Trophoblast cell (in vitro differentiated cells and primary cell): Measurements from ENCODE around the gene NPIPA8.
"Not testable (repeated sequence)": the region's sequence is repeated elsewhere in the genome, so short reads cannot be mapped to it uniquely, and the experiment has no call there.

ENCODE experiments used
- DNase-seq, 2 donors: peaks; one replicate each; pipeline ENCODE4 v3.0.0-alpha.2; 2016
- H2AFZ ChIP-seq: 2 replicates; pipeline ENCODE4 v1.6.1; 2013; ENCODE audit warnings: low read length, moderate library complexity, mild to moderate bottlenecking; ENCODE audit not compliant: insufficient read depth, poor library complexity
- H2AK5ac ChIP-seq: 2 replicates; pipeline ENCODE4 v1.6.1; 2013; ENCODE audit warnings: mild to moderate bottlenecking, low read length
- H2BK120ac ChIP-seq: 2 replicates; pipeline ENCODE4 v1.6.1; 2013; ENCODE audit warnings: low read length, mild to moderate bottlenecking, moderate library complexity; ENCODE audit not compliant: insufficient read depth, poor library complexity
- H2BK12ac ChIP-seq: 2 replicates; pipeline ENCODE4 v1.6.1; 2013; ENCODE audit warnings: mild to moderate bottlenecking, low read length, moderate library complexity
- H2BK5ac ChIP-seq: 2 replicates; pipeline ENCODE4 v1.6.1; 2013; ENCODE audit warnings: low read length, low read depth, moderate library complexity, mild to moderate bottlenecking; ENCODE audit not compliant: poor library complexity
- H3K14ac ChIP-seq: 2 replicates; pipeline ENCODE4 v1.6.1; 2013; ENCODE audit warnings: mild to moderate bottlenecking, low read length
- H3K18ac ChIP-seq: 2 replicates; pipeline ENCODE4 v1.6.1; 2013; ENCODE audit warnings: mild to moderate bottlenecking, low read length
- H3K23ac ChIP-seq: 2 replicates; pipeline ENCODE4 v1.6.1; 2013; ENCODE audit warnings: low read length
- H3K27ac ChIP-seq: 2 replicates; pipeline ENCODE4 v1.5.1; 2013; ENCODE audit warnings: low read depth, mild to moderate bottlenecking, inconsistent platforms, low read length, moderate library complexity
- H3K27me3 ChIP-seq: 2 replicates; pipeline ENCODE4 v1.6.1; 2013; ENCODE audit warnings: inconsistent platforms, mild to moderate bottlenecking, low read length, moderate library complexity; ENCODE audit not compliant: insufficient read depth
- H3K36me3 ChIP-seq, 2 experiments: 1 replicate in 1 of 2; 2 replicates in 1 of 2; pipeline ENCODE4 v1.6.1; 2013; ENCODE audit warnings: low read length in 2 of 2, mild to moderate bottlenecking in 2 of 2, moderate library complexity in 1 of 2; ENCODE audit not compliant: insufficient read depth in 2 of 2, control insufficient read depth in 1 of 2
- H3K4ac ChIP-seq: 2 replicates; pipeline ENCODE4 v1.6.1; 2013; ENCODE audit warnings: low read depth, mild to moderate bottlenecking, low read length, moderate library complexity
- H3K4me1 ChIP-seq, 2 experiments: 1 replicate in 1 of 2; 2 replicates in 1 of 2; pipeline ENCODE4 v1.6.1; 2013; ENCODE audit warnings: low read length in 2 of 2, mild to moderate bottlenecking in 2 of 2, moderate library complexity in 1 of 2; ENCODE audit not compliant: insufficient read depth in 2 of 2, control insufficient read depth in 1 of 2
- H3K4me2 ChIP-seq: 2 replicates; pipeline ENCODE4 v1.6.1; 2013; ENCODE audit warnings: inconsistent platforms, mild to moderate bottlenecking, low read length, moderate library complexity
- H3K4me3 ChIP-seq: 2 replicates; pipeline ENCODE4 v1.5.1; 2013; ENCODE audit warnings: mild to moderate bottlenecking, low read depth, low read length, inconsistent platforms
- H3K79me1 ChIP-seq: one replicate; pipeline ENCODE4 v1.6.1; 2013; ENCODE audit warnings: low read length
- H3K79me2 ChIP-seq: 2 replicates; pipeline ENCODE4 v1.6.1; 2013; ENCODE audit warnings: low read length, mild to moderate bottlenecking; ENCODE audit not compliant: control insufficient read depth, insufficient read depth, poor library complexity
- H3K9ac ChIP-seq: 2 replicates; pipeline ENCODE4 v1.6.1; 2013; ENCODE audit warnings: mild to moderate bottlenecking, low read length
- H3K9me3 ChIP-seq: 2 replicates; pipeline ENCODE4 v1.6.1; 2013; ENCODE audit warnings: low read depth, mild to moderate bottlenecking, control low read depth, inconsistent platforms, low read length; ENCODE audit not compliant: insufficient read depth
- H4K12ac ChIP-seq: 2 replicates; pipeline ENCODE4 v1.6.1; 2013; ENCODE audit warnings: low read depth, mild to moderate bottlenecking, low read length, moderate library complexity
- H4K8ac ChIP-seq: 2 replicates; pipeline ENCODE4 v1.6.1; 2013; ENCODE audit warnings: low read depth, mild to moderate bottlenecking, low read length, moderate library complexity
- H4K91ac ChIP-seq: one replicate; pipeline ENCODE4 v1.6.1; 2013; ENCODE audit warnings: low read depth, mild to moderate bottlenecking, low read length, moderate library complexity
- WGBS: extraction: QIAGEN DNeasy Blood & Tissue Kit; methylation state at CpG from one replicate; pipeline ENCODE4 v1.1.7; 2013; ENCODE audit warnings: missing lambda C conversion rate; ENCODE audit not compliant: insufficient read length, insufficient coverage; ENCODE audit errors: extremely low coverage; 5-methylcytosine and 5-hydroxymethylcytosine counted together

Gene NPIPA8

DNA sequence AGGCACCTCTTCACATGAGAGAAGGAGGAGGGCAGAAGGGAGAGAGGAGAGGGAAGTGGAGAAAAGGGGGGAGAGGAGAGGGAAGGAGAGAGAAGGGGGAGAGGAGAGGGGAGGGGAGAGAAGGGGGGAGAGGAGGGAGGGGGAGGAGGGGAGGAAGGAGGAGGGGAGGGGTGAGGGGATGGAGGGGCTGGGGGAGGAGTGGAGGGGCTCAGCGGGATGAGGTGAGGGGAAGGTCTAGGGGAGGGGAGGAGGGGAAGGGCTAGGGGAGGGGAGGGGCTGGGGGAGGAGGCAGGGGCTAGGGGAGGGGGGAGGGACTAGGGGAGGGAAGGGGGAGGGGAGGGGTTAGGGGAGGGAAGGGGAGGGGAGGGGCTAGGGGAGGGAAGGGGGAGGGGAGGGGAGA, 5.5 kb upstream of the NPIPA8 start:
- not testable (repeated sequence) for H3K9ac ChIP-seq, DNase-seq, H4K12ac ChIP-seq, H3K4me3 ChIP-seq, H3K79me2 ChIP-seq, H4K91ac ChIP-seq, H3K9me3 ChIP-seq, H2BK5ac ChIP-seq, H2AK5ac ChIP-seq, H2BK12ac ChIP-seq, H2AFZ ChIP-seq, H3K4me1 ChIP-seq, H3K18ac ChIP-seq, H3K79me1 ChIP-seq, H2BK120ac ChIP-seq, H3K23ac ChIP-seq, H3K27ac ChIP-seq, H3K36me3 ChIP-seq, H3K4me2 ChIP-seq, H3K14ac ChIP-seq, H4K8ac ChIP-seq, H3K27me3 ChIP-seq, H3K4ac ChIP-seq
- WGBS: no CpG with 5 or more reads among the region's 1 CpG

DNA sequence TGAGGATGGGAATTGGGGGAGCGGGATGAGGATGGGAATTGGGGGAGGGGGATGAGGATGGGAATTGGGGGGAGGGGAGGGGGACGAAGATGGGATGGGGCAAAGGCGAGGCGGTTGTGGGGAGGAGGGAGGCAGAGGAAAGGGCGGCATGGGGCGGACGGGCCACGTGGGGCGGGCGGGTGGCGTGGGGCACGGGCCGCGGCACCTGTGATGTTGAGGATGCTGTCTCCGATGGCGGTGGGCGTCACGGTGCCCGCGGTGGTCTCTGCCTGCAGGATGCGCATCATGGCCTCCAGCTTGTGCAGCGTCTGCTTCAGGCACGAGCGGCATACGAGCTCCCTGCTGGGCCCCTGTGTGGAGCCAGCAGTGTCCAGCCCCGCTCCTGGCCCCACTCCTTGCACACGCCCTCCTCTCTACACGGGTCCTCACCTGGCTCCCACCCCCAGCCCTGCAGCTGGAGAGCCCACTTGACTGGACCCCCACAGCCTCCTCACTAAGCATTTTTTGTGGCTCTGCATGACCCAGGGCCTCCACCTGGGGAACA, 5.0 kb upstream of the NPIPA8 start:
- not testable (repeated sequence) for H3K23ac ChIP-seq, H2BK120ac ChIP-seq, H4K8ac ChIP-seq, H3K4ac ChIP-seq, H4K91ac ChIP-seq, H3K18ac ChIP-seq, H3K36me3 ChIP-seq, H2AFZ ChIP-seq, H4K12ac ChIP-seq, H3K9ac ChIP-seq, H2BK5ac ChIP-seq, H3K9me3 ChIP-seq, H3K14ac ChIP-seq, H2AK5ac ChIP-seq, H3K79me1 ChIP-seq, H2BK12ac ChIP-seq, H3K4me2 ChIP-seq, H3K27ac ChIP-seq, H3K4me3 ChIP-seq, H3K4me1 ChIP-seq, DNase-seq, H3K27me3 ChIP-seq, H3K79me2 ChIP-seq
- 100% methylated on average over 1 of the region's 28 CpGs for WGBS

DNA sequence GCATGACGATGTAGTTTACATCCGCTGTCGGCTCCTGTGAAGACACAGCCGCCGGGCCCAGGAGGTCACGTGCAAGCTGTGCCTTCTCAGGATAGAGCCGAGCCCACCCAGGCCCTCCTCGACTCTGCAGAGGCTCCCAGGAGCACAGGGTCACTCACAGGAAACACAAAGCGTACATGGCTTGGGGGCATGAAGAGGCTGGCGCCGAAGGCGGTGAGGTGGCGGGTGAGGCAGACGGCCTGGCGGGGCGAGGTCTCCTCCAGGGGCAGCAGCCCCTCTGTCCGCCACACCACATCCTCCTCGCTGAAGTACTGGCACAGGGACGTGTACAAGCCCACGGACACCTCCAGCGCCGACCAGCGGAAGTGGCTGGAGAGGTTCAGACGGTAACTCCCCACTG, 2.7 kb upstream of the NPIPA8 start:
- not testable (repeated sequence) for H3K14ac ChIP-seq, H3K4me1 ChIP-seq, H2BK12ac ChIP-seq, H3K4me3 ChIP-seq, H3K4ac ChIP-seq, H3K23ac ChIP-seq, H4K91ac ChIP-seq, H3K79me1 ChIP-seq, H2AFZ ChIP-seq, H3K27me3 ChIP-seq, DNase-seq, H3K18ac ChIP-seq, H3K79me2 ChIP-seq, H3K9ac ChIP-seq, H2AK5ac ChIP-seq, H4K12ac ChIP-seq, H2BK120ac ChIP-seq, H2BK5ac ChIP-seq, H3K36me3 ChIP-seq, H3K4me2 ChIP-seq, H3K27ac ChIP-seq, H4K8ac ChIP-seq, H3K9me3 ChIP-seq
- WGBS: no CpG with 5 or more reads among the region's 24 CpGs

DNA sequence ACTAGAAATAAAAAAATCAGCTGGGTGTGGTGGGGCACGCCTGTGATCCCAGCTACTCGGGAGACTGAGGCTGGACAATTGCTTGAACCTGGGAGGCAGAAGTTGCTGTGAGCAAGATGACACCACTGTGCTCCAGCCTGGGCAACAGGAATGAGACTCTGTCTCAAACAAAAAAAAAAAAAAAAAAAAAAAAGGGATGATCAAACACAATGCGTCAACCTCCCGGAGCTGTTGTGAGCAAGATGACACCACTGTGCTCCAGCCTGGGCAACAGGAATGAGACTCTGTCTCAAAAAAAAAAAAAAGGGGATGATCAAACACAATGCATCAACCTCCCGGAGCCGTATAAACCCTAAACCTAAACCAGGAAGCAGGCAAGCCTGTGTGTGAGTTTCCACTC, 24.7 kb downstream of the NPIPA8 start:
- DNase-seq, H4K8ac ChIP-seq, H3K9ac ChIP-seq, H2AFZ ChIP-seq, H4K91ac ChIP-seq, H3K4me1 ChIP-seq, H3K4me2 ChIP-seq, H3K36me3 ChIP-seq, H2AK5ac ChIP-seq, H2BK120ac ChIP-seq, H3K27me3 ChIP-seq, H3K23ac ChIP-seq, H3K4ac ChIP-seq, H3K14ac ChIP-seq, H3K27ac ChIP-seq, H3K79me1 ChIP-seq, H3K18ac ChIP-seq, H2BK12ac ChIP-seq, H3K4me3 ChIP-seq, H3K79me2 ChIP-seq, H3K9me3 ChIP-seq, H2BK5ac ChIP-seq, H4K12ac ChIP-seq: not testable (repeated sequence)
- no CpG with 5 or more reads among the region's 6 CpGs for WGBS
